H9 (cell line): ENCODE measurements around the gene DIAPH3. TPM values are rescaled to one million over a fixed set of nuclear protein-coding genes. Genes with fewer than 3 reads are reported as not detected.

Experiments used
- DNase-seq: peaks from one replicate; pipeline ENCODE4 v3.0.0-alpha.2; 2017
- H2AFZ ChIP-seq: one replicate; pipeline ENCODE4 v1.6.1; 2013; ENCODE audit warnings: mild to moderate bottlenecking, low read length, control low read depth, moderate library complexity
- H2AK5ac ChIP-seq: 2 replicates; pipeline ENCODE4 v1.6.1; 2013; ENCODE audit warnings: low read length, control low read depth, mixed read lengths; ENCODE audit not compliant: insufficient read length
- H2BK120ac ChIP-seq: one replicate; pipeline ENCODE4 v1.6.1; 2013; ENCODE audit warnings: low read depth, mild to moderate bottlenecking, low read length, control low read depth, inconsistent platforms; ENCODE audit not compliant: poor library complexity, severe bottlenecking
- H2BK12ac ChIP-seq: 2 replicates; pipeline ENCODE4 v1.6.1; 2013; ENCODE audit warnings: low read length, control low read depth, mixed read lengths, low read depth; ENCODE audit not compliant: insufficient read length
- H2BK15ac ChIP-seq: 2 replicates; pipeline ENCODE4 v1.6.1; 2013; ENCODE audit warnings: low read depth, low read length, control low read depth
- H2BK20ac ChIP-seq: one replicate; pipeline ENCODE4 v1.6.1; 2013; ENCODE audit warnings: low read depth, mild to moderate bottlenecking, low read length, control low read depth, inconsistent platforms; ENCODE audit not compliant: poor library complexity, severe bottlenecking
- H2BK5ac ChIP-seq: 2 replicates; pipeline ENCODE4 v1.6.1; 2013; ENCODE audit warnings: low read length, control low read depth, mixed read lengths; ENCODE audit not compliant: insufficient read length
- H3K14ac ChIP-seq: 2 replicates; pipeline ENCODE4 v1.6.1; 2013; ENCODE audit warnings: low read length, control low read depth; ENCODE audit not compliant: insufficient read depth
- H3K18ac ChIP-seq: 2 replicates; pipeline ENCODE4 v1.6.1; 2013; ENCODE audit warnings: low read depth, mild to moderate bottlenecking, mixed read lengths, low read length, control low read depth; ENCODE audit not compliant: insufficient read length
- H3K23ac ChIP-seq: 2 replicates; pipeline ENCODE4 v1.6.1; 2013; ENCODE audit warnings: low read length, control low read depth, mixed read lengths, low read depth; ENCODE audit not compliant: insufficient read length
- H3K23me2 ChIP-seq: 2 replicates; pipeline ENCODE4 v1.6.1; 2013; ENCODE audit warnings: low read depth, mild to moderate bottlenecking, mixed read lengths, low read length, control low read depth; ENCODE audit not compliant: insufficient read length, poor library complexity, severe bottlenecking
- H3K27ac ChIP-seq: 2 replicates; pipeline ENCODE4 v1.5.1; 2013; ENCODE audit warnings: low read length, control low read depth, mixed read lengths, low read depth; ENCODE audit not compliant: insufficient read length
- H3K27me3 ChIP-seq: 2 replicates; pipeline ENCODE4 v1.6.1; 2013; ENCODE audit warnings: low read length, control low read depth, inconsistent platforms; ENCODE audit not compliant: insufficient read depth
- H3K4ac ChIP-seq: 2 replicates; pipeline ENCODE4 v1.6.1; 2013; ENCODE audit warnings: low read depth, mild to moderate bottlenecking, control low read depth, inconsistent platforms, low read length, moderate library complexity
- H3K4me1 ChIP-seq: 2 replicates; pipeline ENCODE4 v1.6.1; 2013; ENCODE audit warnings: low read length, control low read depth, inconsistent platforms; ENCODE audit not compliant: insufficient read depth
- H3K4me2 ChIP-seq: 2 replicates; pipeline ENCODE4 v1.6.1; 2013; ENCODE audit warnings: low read length, control low read depth, mixed read lengths; ENCODE audit not compliant: insufficient read length, insufficient read depth
- H3K56ac ChIP-seq: 2 replicates; pipeline ENCODE4 v1.6.1; 2013; ENCODE audit warnings: low read depth, mild to moderate bottlenecking, mixed read lengths, low read length, control low read depth; ENCODE audit not compliant: insufficient read length
- H3K79me1 ChIP-seq: 2 replicates; pipeline ENCODE4 v1.6.1; 2013; ENCODE audit warnings: low read depth, mild to moderate bottlenecking, moderate library complexity, low read length, control low read depth, inconsistent platforms; ENCODE audit not compliant: insufficient read depth, poor library complexity, severe bottlenecking
- H3K79me2 ChIP-seq: 2 replicates; pipeline ENCODE4 v1.6.1; 2013; ENCODE audit warnings: low read length, control low read depth, inconsistent platforms; ENCODE audit not compliant: insufficient read depth
- H3K9ac ChIP-seq: 2 replicates; pipeline ENCODE4 v1.6.1; 2013; ENCODE audit warnings: low read length, control low read depth, mixed read lengths; ENCODE audit not compliant: insufficient read length; ENCODE audit errors: extremely low read depth
- H3K9me3 ChIP-seq: one replicate; pipeline ENCODE4 v1.6.1; 2013; ENCODE audit warnings: low read depth, low read length, inconsistent platforms; ENCODE audit not compliant: control insufficient read depth
- H3T11ph ChIP-seq: one replicate; pipeline ENCODE4 v1.6.1; 2013; ENCODE audit warnings: mild to moderate bottlenecking, low read length, control low read depth, inconsistent platforms
- H4K20me1 ChIP-seq: one replicate; pipeline ENCODE4 v1.6.1; 2013; ENCODE audit not compliant: control insufficient read depth, insufficient read length, insufficient read depth
- H4K5ac ChIP-seq: 2 replicates; pipeline ENCODE4 v1.6.1; 2013; ENCODE audit warnings: low read depth, mild to moderate bottlenecking, mixed read lengths, low read length, control low read depth; ENCODE audit not compliant: insufficient read length
- H4K8ac ChIP-seq: replicated peaks from 2 replicates; pipeline ENCODE4 v1.6.1; 2013; ENCODE audit warnings: low read length, control low read depth, mixed read lengths, low read depth; ENCODE audit not compliant: insufficient read length
- H4K91ac ChIP-seq: 2 replicates; pipeline ENCODE4 v1.6.1; 2013; ENCODE audit warnings: low read depth, mild to moderate bottlenecking, moderate library complexity, mixed read lengths, low read length, control low read depth; ENCODE audit not compliant: insufficient read length
- H3K27ac Mint-ChIP-seq, 3 experiments: 2 replicates in 2 of 3; 3 replicates in 1 of 3; pipeline ENCODE4 v1.8.0; 2020 to 2021; ENCODE audit warnings: mixed read lengths in 3 of 3, mild to moderate bottlenecking in 1 of 3, moderate library complexity in 1 of 3
- H3K27me3 Mint-ChIP-seq: 2 replicates; pipeline ENCODE4 v1.8.0; 2021; ENCODE audit warnings: low read depth, mild to moderate bottlenecking, moderate library complexity, mixed read lengths
- H3K36me3 Mint-ChIP-seq, 3 experiments: 2 replicates in 2 of 3; 3 replicates in 1 of 3; pipeline ENCODE4 v1.8.0; 2020 to 2021; ENCODE audit warnings: low read depth in 3 of 3, mixed read lengths in 3 of 3; ENCODE audit not compliant: insufficient read depth in 1 of 3
- H3K4me1 Mint-ChIP-seq, 2 experiments: 2 replicates each; pipeline ENCODE4 v1.8.0; 2020; ENCODE audit warnings: mixed read lengths in 2 of 2
- H3K4me3 Mint-ChIP-seq, 2 experiments: 2 replicates in 1 of 2; 3 replicates in 1 of 2; pipeline ENCODE4 v1.8.0; 2020 to 2021; ENCODE audit warnings: mild to moderate bottlenecking in 2 of 2, mixed read lengths in 2 of 2, moderate library complexity in 1 of 2
- H3K9me3 Mint-ChIP-seq, 2 experiments: 2 replicates in 1 of 2; 3 replicates in 1 of 2; pipeline ENCODE4 v1.8.0; 2020; ENCODE audit warnings: mild to moderate bottlenecking in 2 of 2, mixed read lengths in 2 of 2, moderate library complexity in 1 of 2
- total RNA-seq: library from RNA; stranded (reverse); gene quantifications from 2 replicates; pipeline ENCODE4 v1.2.1, GENCODE V29; 2021
- TF ChIP-seq, protein P1 (sequence below): fragments of 200-600 bp; sonication (generic); conservative IDR thresholded peaks from 3 replicates; pipeline ENCODE4 v1.8.0; 2021; ENCODE audit warnings: antibody characterized with exemption, mild to moderate bottlenecking

The DIAPH3 gene
- total RNA-seq, 1 experiment from 2014 or later: 23.1 TPM

DNA sequence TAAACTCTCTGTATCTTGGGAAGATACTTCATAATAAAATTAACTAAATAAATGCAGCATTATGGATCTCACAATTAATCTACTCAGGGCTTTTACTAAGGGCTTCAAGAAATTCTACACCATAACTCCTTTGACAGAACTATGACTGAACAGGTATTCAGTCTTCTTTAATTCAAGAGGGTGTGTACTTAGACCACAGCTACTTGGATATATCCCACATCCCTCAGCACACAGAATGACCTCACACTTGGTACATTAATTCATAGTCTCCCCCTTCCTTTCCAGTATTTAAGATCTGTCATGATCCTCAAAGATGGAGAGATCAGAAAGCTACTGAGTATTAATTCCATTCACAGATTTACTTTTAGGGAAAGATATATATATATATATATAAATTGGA is 11.6 kb downstream of the DIAPH3 start:
- Histone ChIP-seq H3K18ac (no peak overlapping the region), H3T11ph (no peak overlapping the region), H3K4ac (no peak overlapping the region), H4K5ac (no peak overlapping the region), H3K4me2 (no peak overlapping the region), H2AFZ (no peak overlapping the region), H2BK120ac (no peak overlapping the region), H3K56ac (no peak overlapping the region), H3K9me3 (no peaks in the 10 kb centered on the region), H4K20me1 (no peaks in the 10 kb centered on the region), H3K9ac (no peak overlapping the region), H2AK5ac (no peak overlapping the region), H3K23me2 (no peaks in the 10 kb centered on the region), H3K4me1 (no peaks in the 10 kb centered on the region), H3K27ac (no peak overlapping the region), H3K79me2 (peaks cover 10% of the 10 kb centered on the region; the same call in 1 of the 2 replicates), H2BK12ac (no peak overlapping the region), H2BK20ac (no peak overlapping the region), H2BK15ac (no peak overlapping the region), H2BK5ac (no peak overlapping the region), H3K14ac (no peak overlapping the region), H4K91ac (no peak overlapping the region), H3K79me1 (peaks cover 14% of the 10 kb centered on the region), H3K27me3 (no peaks in the 10 kb centered on the region), H3K23ac (no peak overlapping the region), H4K8ac (no peak overlapping the region)
- Mint-ChIP-seq H3K9me3 (no peaks in the 10 kb centered on the region), H3K27ac (no peak overlapping the region), H3K4me1 (peaks cover 23 to 25% of the 10 kb centered on the region in 2 experiments), H3K36me3 (no peaks in the 10 kb centered on the region; a peak in 3 of 7 replicates), H3K4me3 (no peak overlapping the region), H3K27me3 (no peaks in the 10 kb centered on the region)
- TF ChIP-seq, protein P1, sequence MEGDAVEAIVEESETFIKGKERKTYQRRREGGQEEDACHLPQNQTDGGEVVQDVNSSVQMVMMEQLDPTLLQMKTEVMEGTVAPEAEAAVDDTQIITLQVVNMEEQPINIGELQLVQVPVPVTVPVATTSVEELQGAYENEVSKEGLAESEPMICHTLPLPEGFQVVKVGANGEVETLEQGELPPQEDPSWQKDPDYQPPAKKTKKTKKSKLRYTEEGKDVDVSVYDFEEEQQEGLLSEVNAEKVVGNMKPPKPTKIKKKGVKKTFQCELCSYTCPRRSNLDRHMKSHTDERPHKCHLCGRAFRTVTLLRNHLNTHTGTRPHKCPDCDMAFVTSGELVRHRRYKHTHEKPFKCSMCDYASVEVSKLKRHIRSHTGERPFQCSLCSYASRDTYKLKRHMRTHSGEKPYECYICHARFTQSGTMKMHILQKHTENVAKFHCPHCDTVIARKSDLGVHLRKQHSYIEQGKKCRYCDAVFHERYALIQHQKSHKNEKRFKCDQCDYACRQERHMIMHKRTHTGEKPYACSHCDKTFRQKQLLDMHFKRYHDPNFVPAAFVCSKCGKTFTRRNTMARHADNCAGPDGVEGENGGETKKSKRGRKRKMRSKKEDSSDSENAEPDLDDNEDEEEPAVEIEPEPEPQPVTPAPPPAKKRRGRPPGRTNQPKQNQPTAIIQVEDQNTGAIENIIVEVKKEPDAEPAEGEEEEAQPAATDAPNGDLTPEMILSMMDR: no peak
- DNase-seq: no peak
